GM18867 (cell line): ENCODE results near the gene EZR.

Experiments
- ATAC-seq: cut with Tn5 transposase; IDR thresholded peaks from one replicate; pipeline ENCODE4 v1.9.1; 2021; ENCODE audit warnings: mild to moderate bottlenecking, moderate library complexity; ENCODE audit not compliant: unreplicated experiment

EZR gene

GRCh38 chr6:158764183-158764849, 54.9 kb downstream of the EZR start:
- no peak for ATAC-seq

- no peak for ATAC-seq
Measured at GRCh38 chr6:158763434-158764182, 55.6 kb downstream of the EZR start.

DNA sequence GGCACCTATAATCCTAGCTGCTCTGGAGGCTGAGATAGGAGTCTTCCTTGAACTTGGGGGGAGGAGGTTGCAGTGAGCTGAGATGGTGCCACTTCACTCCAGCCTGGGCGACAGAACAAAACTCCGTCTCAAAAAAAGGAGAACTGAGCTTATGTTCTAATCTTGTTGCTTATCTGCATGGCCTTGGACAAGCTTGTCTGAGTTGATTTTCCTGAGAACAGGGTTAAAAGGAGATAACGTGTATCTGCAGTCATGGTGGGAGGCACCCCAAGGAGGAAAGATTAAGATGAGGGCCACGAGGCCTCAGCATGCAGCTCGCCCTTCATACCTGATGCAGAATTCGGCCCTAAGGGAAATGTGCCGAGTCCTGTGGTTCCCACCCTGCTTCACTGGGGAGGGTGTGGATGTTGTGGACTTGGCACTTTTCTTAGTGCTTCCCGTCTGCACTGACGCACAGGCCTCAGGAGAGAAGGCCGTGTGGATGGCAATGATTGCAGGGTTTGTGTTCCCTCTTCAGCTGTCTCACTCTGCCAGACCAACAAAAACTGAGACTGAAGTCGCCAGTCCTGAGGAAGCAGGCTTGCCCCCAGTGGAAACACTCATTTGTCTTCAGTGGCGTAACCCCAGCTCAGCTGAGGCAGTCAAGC, 56.3 kb downstream of the EZR start:
- ATAC-seq: no peak

DNA sequence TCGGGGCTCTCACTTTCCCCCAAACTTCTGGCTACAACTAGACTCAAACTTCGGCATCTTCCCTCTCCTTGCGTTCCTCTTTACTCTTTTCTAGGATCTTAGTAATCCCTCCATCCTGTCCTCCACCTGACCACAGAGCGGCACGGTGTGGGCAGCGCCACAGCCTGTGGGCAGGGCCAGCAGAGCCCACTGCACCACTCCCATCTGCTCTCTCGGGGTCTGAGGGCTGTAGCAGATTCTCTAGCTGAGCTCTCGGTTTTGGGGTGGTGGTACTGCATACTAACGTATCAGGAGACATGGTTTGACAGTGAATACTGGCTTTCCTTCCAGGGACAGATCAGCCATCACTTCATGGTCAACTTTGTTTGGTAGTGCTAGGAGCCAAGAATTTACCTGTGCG, 57.4 kb downstream of the EZR start:
- no peak for ATAC-seq

- no peak for ATAC-seq
Measured at GRCh38 chr6:158760618-158761250, 58.4 kb downstream of the EZR start.

DNA sequence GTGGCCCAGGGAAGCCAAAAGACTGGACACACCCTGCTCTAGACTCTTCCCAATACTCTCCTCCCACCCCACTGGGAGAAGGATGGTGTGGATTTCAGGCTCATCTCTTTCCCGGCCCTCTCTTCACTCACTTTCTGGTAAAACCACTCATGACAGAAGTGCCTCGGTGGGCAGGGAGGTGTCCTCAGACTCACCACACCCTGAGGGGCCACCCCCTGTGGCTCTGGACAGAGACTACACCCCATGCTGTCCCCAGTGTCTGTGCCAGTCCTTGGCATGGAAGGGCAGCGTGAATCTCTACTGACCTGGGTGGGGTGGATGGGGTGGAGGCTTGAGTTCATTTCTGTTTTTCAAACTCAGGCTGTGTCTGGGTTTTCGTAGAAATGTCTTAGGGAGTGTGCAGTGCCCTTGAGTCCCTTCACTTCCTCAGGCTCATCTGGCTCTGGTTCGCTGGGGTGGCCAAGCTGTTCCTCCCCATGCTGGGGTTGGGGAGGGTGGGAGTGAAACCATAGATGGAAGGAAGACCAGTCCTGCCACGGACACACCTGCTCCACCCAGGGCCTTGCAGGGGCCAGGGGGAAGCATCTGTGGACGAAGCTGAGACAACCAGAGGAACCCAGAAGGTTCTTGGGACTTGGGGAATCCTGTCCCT, 59.1 kb downstream of the EZR start:
- ATAC-seq: no peak

DNA sequence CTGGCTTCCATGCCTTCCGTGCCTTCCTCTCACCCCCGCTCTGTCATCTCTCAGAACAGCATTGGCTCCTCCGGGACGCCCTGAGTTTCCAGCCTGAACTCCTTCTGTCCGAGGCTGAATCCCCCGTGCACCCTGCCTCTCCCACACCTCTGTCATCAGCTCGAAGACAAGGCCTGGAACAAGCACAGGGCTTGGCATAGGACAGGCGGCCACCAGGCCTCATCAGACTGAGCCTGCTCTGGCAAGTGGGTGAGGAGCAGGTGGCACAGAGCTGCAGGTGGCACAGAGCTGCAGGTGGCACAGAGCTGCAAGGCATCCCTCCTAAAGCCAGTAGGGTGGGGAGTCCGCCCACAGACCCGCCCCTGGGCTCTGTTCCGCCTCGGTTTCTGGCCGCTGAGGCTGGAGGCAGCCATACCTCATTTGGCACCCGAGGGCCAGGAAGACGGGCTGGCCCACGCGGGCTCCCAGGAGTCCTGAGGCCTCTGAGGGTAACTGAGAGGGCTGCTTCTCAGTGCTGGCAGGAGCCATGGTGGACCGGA, 60.2 kb downstream of the EZR start:
- no peak for ATAC-seq

- ATAC-seq: no peak
Measured at GRCh38 chr6:158758451-158758860, 60.7 kb downstream of the EZR start.

- ATAC-seq: no peak
Measured at GRCh38 chr6:158757753-158758090, 61.4 kb downstream of the EZR start.

DNA sequence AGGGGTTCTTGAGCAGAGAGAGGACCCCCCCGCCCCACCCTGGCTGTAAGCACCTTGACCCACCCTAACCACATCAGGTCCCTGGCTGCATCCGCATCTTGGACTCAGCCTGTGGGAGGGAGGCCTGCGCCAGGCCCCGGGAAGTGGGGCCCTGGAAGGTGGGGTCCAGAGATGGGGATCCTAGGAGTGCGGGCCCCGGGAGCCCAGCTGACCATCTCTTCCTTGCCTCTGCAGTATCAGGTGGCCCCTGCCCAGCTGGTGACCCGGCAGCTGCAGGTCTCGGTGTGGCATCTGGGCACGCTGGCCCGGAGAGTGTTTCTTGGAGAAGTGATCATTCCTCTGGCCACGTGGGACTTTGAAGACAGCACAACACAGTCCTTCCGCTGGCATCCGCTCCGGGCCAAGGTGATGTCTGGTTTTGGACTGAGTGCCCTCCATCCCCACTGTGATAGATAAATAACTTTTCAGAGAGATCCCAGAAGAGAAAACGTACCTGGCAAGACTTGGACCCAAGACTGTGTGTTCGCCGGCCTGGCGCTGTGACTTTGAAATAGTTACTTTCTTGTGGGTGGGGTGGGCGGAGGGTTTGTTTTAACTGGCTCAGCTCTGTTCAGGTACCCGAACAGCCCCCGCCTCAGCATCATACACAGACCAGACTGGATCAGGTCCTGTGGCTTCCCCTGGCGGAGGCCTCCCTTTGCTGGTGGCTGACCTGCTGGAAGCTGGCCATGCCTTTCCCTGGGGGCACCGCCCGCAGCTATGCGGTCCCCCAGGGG, 62.0 kb downstream of the EZR start:
- no peak for ATAC-seq

- no peak for ATAC-seq
Measured at GRCh38 chr6:158756126-158756525, 63.0 kb downstream of the EZR start.

- no peak for ATAC-seq
Measured at GRCh38 chr6:158755636-158756035, 63.5 kb downstream of the EZR start.

DNA sequence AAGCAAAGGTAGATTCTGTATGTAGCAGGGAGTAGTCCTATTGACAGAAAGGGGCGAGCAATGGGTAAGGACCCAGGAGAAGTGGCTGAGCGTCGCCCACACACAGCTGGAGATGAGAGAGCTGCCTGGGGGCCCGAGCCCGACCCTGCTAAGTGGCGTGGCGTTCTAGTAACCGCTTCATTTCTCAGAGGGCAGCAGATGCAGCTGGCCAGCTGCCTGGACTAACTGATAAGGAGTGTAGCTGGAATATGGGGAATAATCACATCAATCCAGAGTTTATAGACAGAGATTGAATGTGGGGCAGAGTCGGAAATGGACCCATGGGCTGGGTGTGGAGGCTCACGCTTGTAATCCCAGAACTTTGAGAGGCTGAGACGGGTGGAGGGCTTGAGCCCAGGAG, 64.4 kb downstream of the EZR start:
- ATAC-seq: no peak

DNA sequence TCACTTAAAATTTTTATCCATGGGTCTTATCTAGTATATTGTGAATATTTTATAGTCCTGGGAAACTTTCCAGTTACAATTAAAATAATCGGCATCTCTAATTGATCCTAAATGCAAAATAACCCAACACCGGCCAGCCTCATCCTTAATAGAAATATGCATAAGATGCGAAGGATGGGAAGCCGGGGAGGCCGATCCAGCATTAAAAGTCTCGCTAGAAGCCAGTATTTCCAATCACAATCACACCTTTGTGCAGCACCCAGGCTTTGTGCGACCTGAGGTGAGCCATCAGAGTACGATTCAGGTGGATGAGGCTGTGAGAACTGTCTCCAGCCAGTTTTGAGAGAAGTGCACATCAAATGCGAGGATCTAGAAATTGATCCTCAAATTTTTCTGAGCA, 65.4 kb downstream of the EZR start:
- ATAC-seq: no peak

GRCh38 chr6:158752613-158753012, 66.6 kb downstream of the EZR start:
- ATAC-seq: no peak

DNA sequence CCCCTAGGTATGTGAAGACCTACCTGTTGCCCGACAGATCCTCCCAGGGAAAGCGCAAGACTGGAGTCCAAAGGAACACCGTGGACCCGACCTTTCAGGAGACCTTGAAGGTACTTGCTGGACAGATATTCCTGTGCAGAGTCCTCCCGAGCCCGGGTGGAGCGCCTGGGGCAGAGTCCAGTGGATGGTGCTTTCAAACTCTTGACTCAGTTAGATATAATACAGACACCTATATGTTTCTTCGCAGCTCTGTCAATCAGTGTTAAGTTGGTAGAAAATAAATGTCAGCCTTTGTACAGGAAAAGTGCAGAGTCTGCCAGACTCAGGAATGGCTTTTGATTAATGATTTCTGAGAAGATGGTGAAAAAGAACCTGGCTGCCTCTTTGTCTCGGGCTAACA, 67.2 kb downstream of the EZR start:
- no peak for ATAC-seq

DNA sequence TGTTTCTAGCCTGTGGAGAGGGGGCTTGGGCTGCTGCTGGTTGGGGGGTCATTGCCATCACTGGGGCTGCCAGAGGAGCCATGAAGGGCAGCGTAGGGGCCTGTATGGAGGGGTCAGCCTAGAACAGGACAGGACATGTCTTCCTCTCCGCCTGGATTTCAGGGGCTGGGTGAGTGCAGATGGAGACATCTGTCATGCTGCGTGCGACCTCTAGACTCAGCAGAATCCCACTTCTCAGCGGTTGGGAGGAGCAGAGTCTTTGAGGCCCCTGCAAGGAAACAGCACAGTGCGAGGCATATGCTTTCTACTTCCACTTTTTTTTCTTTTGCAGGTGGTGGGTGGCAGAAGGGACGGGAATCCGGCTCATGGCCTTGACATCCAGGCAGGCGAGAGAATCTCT, 67.9 kb downstream of the EZR start:
- no peak for ATAC-seq

- no peak for ATAC-seq
Measured at GRCh38 chr6:158744986-158745430, 74.2 kb downstream of the EZR start.

DNA sequence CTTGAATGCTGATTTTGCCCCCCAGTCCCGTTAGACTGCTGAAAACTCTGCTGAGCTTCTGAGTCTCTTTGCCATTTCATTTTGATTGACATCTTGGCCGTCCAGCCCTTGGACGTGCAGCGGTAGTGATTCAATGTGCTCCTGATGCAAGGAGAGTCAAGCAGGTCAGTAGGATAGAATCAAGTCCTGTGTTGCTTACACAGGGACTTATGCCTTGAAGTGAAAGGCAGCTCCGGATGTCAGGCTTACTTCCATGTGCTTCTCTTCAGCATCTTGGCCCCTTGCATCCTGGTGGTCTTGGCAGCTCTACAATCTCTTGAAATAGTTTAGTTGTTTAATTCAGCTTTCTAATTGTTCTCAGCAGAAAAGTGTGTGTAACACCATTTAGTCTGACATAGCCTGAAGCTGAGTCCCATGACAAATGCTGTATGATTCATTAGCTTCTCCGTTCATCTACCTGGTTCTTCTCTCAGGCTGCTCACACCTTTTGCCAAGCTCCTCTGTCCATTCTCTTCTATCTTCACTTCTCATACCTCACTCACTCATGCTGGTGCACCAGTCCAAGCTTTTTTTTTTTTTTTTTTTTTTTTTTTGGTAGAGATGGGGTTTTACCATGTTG, 76.0 kb downstream of the EZR start:
- ATAC-seq: no peak

DNA sequence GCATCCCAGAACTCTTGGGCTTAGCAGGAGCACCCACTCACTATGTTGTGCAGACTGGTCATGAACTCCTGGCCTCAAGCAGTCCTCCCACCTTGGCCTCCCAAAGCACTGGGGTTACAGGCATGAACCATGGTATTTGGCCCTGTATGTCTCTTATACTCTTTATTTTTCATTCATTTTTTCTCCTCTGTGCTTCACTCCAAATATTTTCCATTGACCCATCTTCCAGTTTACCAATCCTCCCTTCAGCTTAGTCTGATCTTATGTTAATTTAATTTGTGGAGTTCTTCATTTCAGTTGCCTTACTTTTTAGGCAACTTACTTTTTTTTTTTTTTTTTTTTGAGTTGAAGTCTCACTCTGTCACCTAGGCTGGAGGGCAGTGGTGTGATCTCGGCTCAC, 79.5 kb downstream of the EZR start:
- no peak for ATAC-seq
